Transverse colon (tissue), 4 donors: Measurements from ENCODE around the gene UBN1. TPM values are rescaled to one million over a fixed set of nuclear protein-coding genes. Genes with fewer than 3 reads are reported as not detected.
"Not testable (repeated sequence)": the region's sequence is repeated elsewhere in the genome, so short reads cannot be mapped to it uniquely, and the experiment has no call there.

Experiments
- DNase-seq: peaks from one replicate; pipeline ENCODE4 v3.0.0-alpha.2; 2019
- H3K27ac ChIP-seq, 4 donors: fragments of 200-600 bp; sonication (generic); 2 replicates each; pipeline ENCODE4 v1.5.1; 2016 to 2018; ENCODE audit warnings: inconsistent platforms in 4 of 4
- H3K27me3 ChIP-seq: fragments of 200-600 bp; sonication (generic); 2 replicates; pipeline ENCODE4 v1.5.1; 2017; ENCODE audit warnings: inconsistent platforms
- H3K36me3 ChIP-seq, 4 donors: fragments of 200-600 bp; sonication (generic); 2 replicates each; pipeline ENCODE4 v1.5.1; 2017 to 2019; ENCODE audit warnings: inconsistent platforms in 4 of 4
- H3K4me1 ChIP-seq, 4 donors: fragments of 200-600 bp; sonication (generic); 2 replicates each; pipeline ENCODE4 v1.5.1; 2017 to 2020; ENCODE audit warnings: inconsistent platforms in 4 of 4
- H3K4me3 ChIP-seq, 4 donors: fragments of 200-600 bp; sonication (generic); 1 replicate in 1 of 4; 2 replicates in 3 of 4; pipeline versions ENCODE4 v1.5.1 to v1.6.1; 2017 to 2019; ENCODE audit warnings: inconsistent platforms in 4 of 4
- H3K9me3 ChIP-seq, 2 donors: fragments of 200-600 bp; sonication (generic); 2 replicates each; pipeline ENCODE4 v1.5.1; 2017 to 2019; ENCODE audit warnings: inconsistent platforms in 2 of 2
- CTCF ChIP-seq, 5 experiments: fragments of 200-600 bp in 3 of 5; fragments of 450-650 bp in 2 of 5; sonication (generic) in 3 of 5; IDR thresholded peaks; 1 replicate in 2 of 5; 2 replicates in 3 of 5; pipeline ENCODE4 v1.5.1; 2016 to 2017; ENCODE audit warnings: antibody characterized with exemption in 5 of 5, inconsistent platforms in 3 of 5, mild to moderate bottlenecking in 2 of 5, moderate library complexity in 1 of 5
- EP300 ChIP-seq: sonication (generic); formaldehyde crosslinking; IDR thresholded peaks from one replicate; pipeline ENCODE4 v1.6.1; 2017; ENCODE audit warnings: antibody characterized with exemption, low read depth
- POLR2A ChIP-seq: fragments of 450-650 bp; IDR thresholded peaks from one replicate; pipeline ENCODE4 v1.6.1; 2016; ENCODE audit warnings: antibody characterized with exemption, mild to moderate bottlenecking, moderate library complexity
- POLR2AphosphoS5 ChIP-seq, 3 donors: sonication (generic); formaldehyde crosslinking; IDR thresholded peaks; one replicate each; pipeline ENCODE4 v1.6.1; 2016; ENCODE audit warnings: antibody characterized with exemption in 3 of 3
- WGBS, 2 donors: methylation state at CpG; one replicate each; pipeline ENCODE4 v1.1.5; 2018; ENCODE audit warnings: low coverage in 1 of 2; 5-methylcytosine and 5-hydroxymethylcytosine counted together
- in situ Hi-C, 4 donors: fragments of 200-750 bp; cut with MboI; loops; one replicate each; pipeline versions ENCODE4 v1.15.0 to v1.15.1; 2017; ENCODE audit warnings: low sequenced_read_pairs in 3 of 4, low pct_ligation_motif_present in 1 of 4, low pct_unique_long_range_greater_than_20kb in 1 of 4
- intact Hi-C: fragments of 100-400 bp; cut with DNase I; formaldehyde crosslinking; loops from one replicate; pipeline ENCODE4 v1.15.1; 2023; ENCODE audit warnings: low total_unique reads
- total RNA-seq, 4 donors: library from RNA; depleted of rRNA; stranded (reverse); fragments of >200 nt; gene quantifications; one replicate each; pipeline ENCODE4 v1.1.0, GENCODE V29; 2016

The UBN1 gene
- total RNA-seq, 4 donors from 2014 or later = 33.6 to 60.2 (median 53.0) TPM

- 92% methylated on average over 13 of the region's 13 CpGs; no CpG with 5 or more reads in 1 of the 2 donors for WGBS, 2 donors
Observed at GRCh38 chr16:4895366-4895765, 48.1 kb downstream of the UBN1 start.

DNA sequence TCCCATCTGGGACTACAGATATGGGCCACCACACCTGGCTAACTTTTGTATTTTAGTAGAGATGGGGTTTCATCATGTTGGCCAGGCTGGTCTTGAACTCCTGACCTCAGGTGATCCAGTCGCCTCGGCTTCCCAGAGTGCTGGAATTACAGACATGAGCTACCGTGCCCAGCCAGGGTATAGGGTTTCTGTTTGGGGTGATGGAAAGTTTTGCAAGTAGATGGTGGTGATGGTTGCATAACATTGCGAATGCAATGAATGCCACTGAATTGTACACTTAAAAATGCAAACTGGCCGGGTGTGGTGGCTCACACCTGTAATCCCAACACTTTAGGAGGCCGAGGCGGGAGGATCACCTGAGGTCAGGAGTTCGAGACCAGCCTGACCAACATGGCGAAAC is 49.5 kb downstream of the UBN1 start:
- H3K36me3 ChIP-seq, H3K9me3 ChIP-seq, in situ Hi-C loops, DNase-seq, intact Hi-C loops, H3K4me3 ChIP-seq, H3K27ac ChIP-seq, H3K27me3 ChIP-seq, H3K4me1 ChIP-seq: not testable (repeated sequence)
- WGBS, 2 donors = 92% methylated on average over 9 of the region's 9 CpGs; no CpG with 5 or more reads in 1 of the 2 donors

More at GRCh38 chr16:4895366-4895765, 48.1 kb downstream of the UBN1 start:
- no peak for DNase-seq
- no peak overlapping the region for H3K27ac ChIP-seq
- peaks cover 0 to 4% (median 0%) of the 10 kb centered on the region in 4 donors for H3K36me3 ChIP-seq
- H3K4me3 ChIP-seq = no peak overlapping the region
- in situ Hi-C loops (no loop called here), intact Hi-C loops (no loop called here)
- peaks cover 0 to 9% (median 0%) of the 10 kb centered on the region in 4 donors for H3K4me1 ChIP-seq
- H3K27me3 ChIP-seq = no peaks in the 10 kb centered on the region
- H3K9me3 ChIP-seq = no peaks in the 10 kb centered on the region
- TF ChIP-seq CTCF (IDR thresholded peaks at IDR 0.05) (no peak), POLR2A (no peak), EP300 (no peak), POLR2AphosphoS5 (IDR thresholded peaks at IDR 0.05) (no peak)

DNA sequence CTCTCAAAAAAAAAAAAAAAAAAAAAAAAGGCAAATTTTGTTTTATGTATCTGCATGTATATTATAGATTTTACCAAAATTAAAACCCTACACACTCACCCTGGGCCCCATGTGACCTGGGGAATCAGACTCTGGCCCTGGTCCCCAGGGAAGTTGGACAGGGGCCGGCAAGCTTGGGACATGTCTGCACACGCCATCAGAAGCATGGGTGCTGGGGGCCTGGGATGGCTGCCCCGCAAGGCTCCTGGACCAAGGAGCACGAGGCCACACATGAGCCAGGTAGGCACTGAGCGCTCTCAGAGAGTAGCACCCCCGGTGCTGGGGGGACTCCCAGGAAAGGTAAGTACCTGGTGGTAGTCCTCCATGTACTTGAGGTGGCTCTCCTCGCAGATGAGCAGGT is 50.0 kb downstream of the UBN1 start:
- no peak overlapping the region for H3K27ac ChIP-seq
- no peak for DNase-seq
- peaks cover 0 to 8% (median 0%) of the 10 kb centered on the region in 4 donors for H3K4me1 ChIP-seq
- no peak overlapping the region for H3K4me3 ChIP-seq
- intact Hi-C loops (no loop called here), in situ Hi-C loops (no loop called here)
- H3K27me3 ChIP-seq = no peaks in the 10 kb centered on the region
- WGBS, 2 donors = 95% methylated on average over 7 of the region's 7 CpGs; no CpG with 5 or more reads in 1 of the 2 donors
- no peaks in the 10 kb centered on the region for H3K9me3 ChIP-seq
- no peak for TF ChIP-seq CTCF (IDR thresholded peaks at IDR 0.05)
- no peak for TF ChIP-seq POLR2AphosphoS5 (IDR thresholded peaks at IDR 0.05)
- TF ChIP-seq POLR2A = no peak
- no peak for TF ChIP-seq EP300
- H3K36me3 ChIP-seq = no peaks in the 10 kb centered on the region

DNA sequence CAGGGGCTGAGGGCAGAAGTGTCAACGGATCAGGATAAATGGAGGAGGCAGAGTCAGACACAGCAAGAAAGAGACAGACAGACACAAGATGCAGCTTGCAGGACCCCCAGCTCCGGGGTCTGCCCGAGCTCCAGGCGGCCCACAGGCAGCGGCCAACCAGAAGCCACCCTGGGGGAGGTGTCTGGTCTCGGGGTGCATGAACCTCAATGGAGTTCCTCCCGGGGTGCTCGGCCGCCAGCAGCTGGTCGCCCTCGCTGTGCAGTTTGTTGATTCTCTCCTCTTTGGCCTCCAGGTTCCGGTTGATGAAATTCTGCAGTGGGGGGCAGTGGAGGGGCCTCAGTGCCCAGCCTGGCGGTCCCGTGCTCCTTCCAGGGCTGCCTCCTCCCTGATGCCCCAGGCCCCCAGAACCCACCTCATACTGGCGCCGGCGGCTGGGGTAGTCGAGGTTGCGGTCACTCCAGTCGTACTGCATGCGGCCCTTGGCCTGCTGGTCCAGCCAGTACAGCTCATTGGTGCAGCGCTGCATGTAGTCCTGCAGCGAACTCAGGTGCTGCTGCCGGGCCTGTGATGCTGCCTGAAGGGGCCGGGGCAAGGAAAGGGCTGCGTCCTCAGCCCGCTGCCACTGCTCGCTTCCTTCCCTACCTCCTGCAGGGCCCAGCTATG is 51.7 kb downstream of the UBN1 start:
- H3K27ac ChIP-seq = no peak overlapping the region
- no peak overlapping the region for H3K4me3 ChIP-seq
- in situ Hi-C loops (no loop called here), intact Hi-C loops (no loop called here)
- H3K9me3 ChIP-seq = no peaks in the 10 kb centered on the region
- H3K27me3 ChIP-seq = no peaks in the 10 kb centered on the region
- no peak for TF ChIP-seq POLR2A
- TF ChIP-seq POLR2AphosphoS5 (IDR thresholded peaks at IDR 0.05) = no peak
- no peak for TF ChIP-seq CTCF (IDR thresholded peaks at IDR 0.05)
- no peak for TF ChIP-seq EP300
- WGBS, 2 donors = 89% methylated on average over 28 of the region's 28 CpGs; no CpG with 5 or more reads in 1 of the 2 donors
- no peaks in the 10 kb centered on the region for H3K4me1 ChIP-seq
- DNase-seq = no peak
- no peaks in the 10 kb centered on the region for H3K36me3 ChIP-seq

DNA sequence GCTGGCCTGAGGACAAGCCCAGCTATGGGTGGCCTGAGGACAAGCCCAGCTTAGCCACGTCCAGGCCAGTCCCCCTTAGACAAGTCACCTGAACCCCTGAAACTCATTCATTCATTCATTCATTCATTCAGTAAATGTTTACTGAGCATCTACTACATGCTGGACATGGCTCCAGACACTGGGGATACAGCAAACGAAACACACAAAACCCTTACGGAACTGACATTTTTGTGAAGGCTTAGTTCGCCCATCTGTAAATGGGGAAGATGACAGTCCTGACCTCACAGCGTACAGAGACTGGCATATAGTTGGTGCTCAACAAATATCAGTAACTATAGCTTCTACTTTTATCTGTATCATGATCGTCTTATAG is 52.2 kb downstream of the UBN1 start:
- no peak for TF ChIP-seq POLR2AphosphoS5 (IDR thresholded peaks at IDR 0.05)
- TF ChIP-seq EP300 = no peak
- no peak for TF ChIP-seq CTCF (IDR thresholded peaks at IDR 0.05)
- no peak for TF ChIP-seq POLR2A
- Histone ChIP-seq H3K4me3 (no peak overlapping the region), H3K36me3 (no peaks in the 10 kb centered on the region), H3K27ac (no peak overlapping the region), H3K4me1 (no peaks in the 10 kb centered on the region), H3K27me3 (no peaks in the 10 kb centered on the region), H3K9me3 (no peaks in the 10 kb centered on the region)
- in situ Hi-C loops (no loop called here), intact Hi-C loops (no loop called here)
- 76% methylated on average over 5 to 6 of the region's 6 CpGs for WGBS, 2 donors
- DNase-seq = no peak
